ENCODE measurements around the gene OTOP2.
A peak's percentile ranks its signal among the peaks of the same experiment; 100 is the strongest.

The OTOP2 gene

GRCh38 chr17:74970395-74970794 is 46.3 kb downstream of the OTOP2 start:
- TF ChIP-seq CTCF (conservative IDR thresholded peaks at IDR 0.05; ENCODE audit: low read depth, low read length): no peak
- H3K4me3 ChIP-seq (ENCODE audit: low read length): no peak overlapping the region
- no peak for DNase-seq (ENCODE audit: low read depth)

- DNase-seq (ENCODE audit: low read depth): no peak
- no peak for TF ChIP-seq CTCF (conservative IDR thresholded peaks at IDR 0.05; ENCODE audit: low read depth, low read length)
- peak overlapping the region; percentile 57 for H3K4me3 ChIP-seq (ENCODE audit: low read length)
These were observed 47.2 kb downstream of the OTOP2 start for GRCh38 chr17:74971069-74971841.

- peak overlapping the region; percentile 57 for H3K4me3 ChIP-seq (ENCODE audit: low read length)
- DNase-seq (ENCODE audit: low read depth): no peak
- no peak for TF ChIP-seq CTCF (conservative IDR thresholded peaks at IDR 0.05; ENCODE audit: low read depth, low read length)
These were observed 47.7 kb downstream of the OTOP2 start for GRCh38 chr17:74971842-74972106.

GRCh38 chr17:74972107-74972972 is 48.3 kb downstream of the OTOP2 start, which contains the start of gene HID1:
Gene HID1 (minus strand): TSS chr17:74972759. CDS start chr17:74972656, 103 bp downstream.
- no peak for DNase-seq (ENCODE audit: low read depth)
- TF ChIP-seq CTCF (conservative IDR thresholded peaks at IDR 0.05; ENCODE audit: low read depth, low read length): no peak
- H3K4me3 ChIP-seq (ENCODE audit: low read length): peak within 1 kb of the TSS; percentile 57

GRCh38 chr17:74972973-74973328 is 48.9 kb downstream of the OTOP2 start:
- TF ChIP-seq CTCF (conservative IDR thresholded peaks at IDR 0.05; ENCODE audit: low read depth, low read length): no peak
- H3K4me3 ChIP-seq (ENCODE audit: low read length): peak overlapping the region; percentile 35
- DNase-seq (ENCODE audit: low read depth): no peak

- DNase-seq (ENCODE audit: low read depth): no peak
- no peak for TF ChIP-seq CTCF (conservative IDR thresholded peaks at IDR 0.05; ENCODE audit: low read depth, low read length)
- H3K4me3 ChIP-seq (ENCODE audit: low read length): no peak overlapping the region
These were observed 51.9 kb downstream of the OTOP2 start for GRCh38 chr17:74975943-74976342.

- TF ChIP-seq CTCF (conservative IDR thresholded peaks at IDR 0.05; ENCODE audit: low read depth, low read length): no peak
- no peak for DNase-seq (ENCODE audit: low read depth)
- H3K4me3 ChIP-seq (ENCODE audit: low read length): no peak overlapping the region
These were observed 53.7 kb downstream of the OTOP2 start for GRCh38 chr17:74977802-74978201.

Data from retinal pigment epithelial cell (primary cell).